B cell (primary cell): Measurements from ENCODE around the gene PYGL.

Source experiments
- EZH2 ChIP-seq: IDR thresholded peaks from 2 replicates; pipeline ENCODE4 v1.6.1; 2012; ENCODE audit warnings: borderline replicate concordance, low read depth, mild to moderate bottlenecking, moderate library complexity, low read length; ENCODE audit not compliant: insufficient read depth, poor library complexity, severe bottlenecking
- TF ChIP-seq, protein P1 (sequence below): fragments of 200-600 bp; IDR thresholded peaks from one replicate; pipeline ENCODE4 v1.8.0; 2022; ENCODE audit warnings: antibody characterized with exemption, mild to moderate bottlenecking

DNA sequence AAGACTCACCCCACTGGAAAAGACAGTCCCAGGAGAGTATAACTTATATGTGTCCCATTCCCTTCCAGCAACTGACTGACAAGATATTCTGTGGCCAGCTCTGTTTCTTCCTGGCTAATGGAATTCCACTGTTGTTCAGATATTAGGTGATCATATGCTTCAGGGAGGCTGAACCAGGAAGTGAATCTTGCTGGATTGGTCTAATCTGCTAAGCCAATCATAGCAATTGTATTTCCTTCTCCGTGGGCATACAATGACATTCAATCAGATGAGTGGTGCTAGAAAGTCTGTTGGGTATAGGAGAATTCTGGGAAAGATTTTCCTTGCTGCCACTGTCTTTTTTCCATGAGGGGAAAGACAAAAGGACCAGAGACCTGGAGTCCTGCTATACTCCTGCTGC is 12.1 kb downstream of the PYGL start:
- TF ChIP-seq, protein P1, sequence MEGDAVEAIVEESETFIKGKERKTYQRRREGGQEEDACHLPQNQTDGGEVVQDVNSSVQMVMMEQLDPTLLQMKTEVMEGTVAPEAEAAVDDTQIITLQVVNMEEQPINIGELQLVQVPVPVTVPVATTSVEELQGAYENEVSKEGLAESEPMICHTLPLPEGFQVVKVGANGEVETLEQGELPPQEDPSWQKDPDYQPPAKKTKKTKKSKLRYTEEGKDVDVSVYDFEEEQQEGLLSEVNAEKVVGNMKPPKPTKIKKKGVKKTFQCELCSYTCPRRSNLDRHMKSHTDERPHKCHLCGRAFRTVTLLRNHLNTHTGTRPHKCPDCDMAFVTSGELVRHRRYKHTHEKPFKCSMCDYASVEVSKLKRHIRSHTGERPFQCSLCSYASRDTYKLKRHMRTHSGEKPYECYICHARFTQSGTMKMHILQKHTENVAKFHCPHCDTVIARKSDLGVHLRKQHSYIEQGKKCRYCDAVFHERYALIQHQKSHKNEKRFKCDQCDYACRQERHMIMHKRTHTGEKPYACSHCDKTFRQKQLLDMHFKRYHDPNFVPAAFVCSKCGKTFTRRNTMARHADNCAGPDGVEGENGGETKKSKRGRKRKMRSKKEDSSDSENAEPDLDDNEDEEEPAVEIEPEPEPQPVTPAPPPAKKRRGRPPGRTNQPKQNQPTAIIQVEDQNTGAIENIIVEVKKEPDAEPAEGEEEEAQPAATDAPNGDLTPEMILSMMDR: no peak
- no peak for TF ChIP-seq EZH2
